HG03378 (cell line): Measurements from ENCODE around the gene HFE.
A peak's percentile ranks its signal among the peaks of the same experiment; 100 is the strongest.
"Not testable (repeated sequence)": the region's sequence is repeated elsewhere in the genome, so short reads cannot be mapped to it uniquely, and the experiment has no call there.

Experiments
- ATAC-seq: cut with Tn5 transposase; IDR thresholded peaks from one replicate; pipeline ENCODE4 v1.9.1; 2021; ENCODE audit warnings: mild to moderate bottlenecking, moderate library complexity; ENCODE audit not compliant: unreplicated experiment

HFE gene

DNA sequence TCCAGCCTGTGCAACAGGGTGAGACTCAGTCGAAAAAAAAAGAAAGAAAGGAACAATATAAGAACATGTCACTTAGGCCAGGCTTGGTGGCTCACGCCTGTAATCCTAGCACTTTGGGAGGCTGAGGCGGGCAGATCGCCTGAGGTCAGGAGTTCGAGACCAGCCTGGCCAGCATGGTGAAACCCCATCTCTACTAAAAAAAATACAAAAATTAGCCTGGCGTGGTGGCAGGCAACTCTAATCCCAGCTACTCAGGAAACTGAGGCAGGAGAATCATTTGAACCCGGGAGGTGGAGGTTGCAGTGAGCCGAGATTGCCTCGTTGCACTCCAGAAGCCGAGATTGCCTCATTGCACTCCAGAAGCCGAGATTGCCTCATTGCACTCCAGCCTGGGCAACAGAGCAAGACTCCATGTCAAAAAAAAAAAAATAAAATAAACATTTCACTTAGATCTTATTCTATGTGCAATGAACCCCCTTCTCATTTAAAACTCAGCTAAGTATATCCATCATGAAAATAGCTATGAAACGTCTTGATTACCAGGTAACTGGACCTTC, 28.7 kb upstream of the HFE start:
- ATAC-seq: not testable (repeated sequence)

DNA sequence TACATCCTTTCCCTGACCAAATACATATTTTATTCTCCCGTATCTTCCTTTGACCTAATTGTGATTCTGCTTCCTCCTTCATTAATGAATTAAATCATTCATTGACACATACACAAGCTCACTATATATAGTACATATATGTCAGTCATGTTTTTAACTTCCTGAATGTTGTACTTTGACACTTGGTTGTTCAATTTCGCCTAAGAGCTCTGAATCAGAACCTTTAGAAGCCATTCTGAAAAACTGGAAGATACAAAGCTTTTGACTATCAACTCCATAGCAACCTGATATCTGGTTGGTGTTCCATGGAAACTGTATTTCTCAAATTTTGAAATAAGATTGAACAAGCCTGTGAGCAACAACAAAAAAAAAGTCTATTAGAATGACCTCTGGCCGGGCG, 27.3 kb upstream of the HFE start:
- no peak for ATAC-seq

DNA sequence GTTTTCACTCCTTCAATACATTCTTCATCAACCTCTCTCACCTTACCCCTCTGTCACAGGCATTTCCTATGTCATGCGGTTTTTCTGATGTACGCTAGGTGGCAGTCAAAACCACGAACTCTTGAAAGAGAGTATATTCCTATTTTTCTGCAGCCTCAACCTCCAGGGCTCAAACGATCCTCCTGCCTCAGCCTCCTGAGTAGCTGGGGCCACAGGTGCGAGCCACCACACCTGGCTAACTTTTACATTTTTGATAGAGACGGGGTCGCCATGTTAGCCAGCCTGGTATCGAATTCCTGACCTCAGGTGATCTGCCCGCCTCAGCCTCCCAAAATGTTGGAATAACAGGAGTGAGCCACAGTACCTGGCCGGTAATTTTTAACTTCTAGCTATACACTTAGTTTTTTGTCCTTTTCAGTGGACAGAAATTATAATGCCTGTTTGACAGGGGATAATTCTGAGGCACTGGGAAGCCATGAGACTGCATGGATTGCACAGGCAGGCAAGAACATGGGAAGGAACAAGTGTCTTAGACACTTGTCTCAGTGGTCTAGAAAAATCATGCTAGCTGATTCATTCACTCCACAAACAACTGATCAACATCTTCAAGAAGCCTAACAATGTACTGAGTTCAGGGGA, 22.5 kb upstream of the HFE start:
- ATAC-seq: no peak

DNA sequence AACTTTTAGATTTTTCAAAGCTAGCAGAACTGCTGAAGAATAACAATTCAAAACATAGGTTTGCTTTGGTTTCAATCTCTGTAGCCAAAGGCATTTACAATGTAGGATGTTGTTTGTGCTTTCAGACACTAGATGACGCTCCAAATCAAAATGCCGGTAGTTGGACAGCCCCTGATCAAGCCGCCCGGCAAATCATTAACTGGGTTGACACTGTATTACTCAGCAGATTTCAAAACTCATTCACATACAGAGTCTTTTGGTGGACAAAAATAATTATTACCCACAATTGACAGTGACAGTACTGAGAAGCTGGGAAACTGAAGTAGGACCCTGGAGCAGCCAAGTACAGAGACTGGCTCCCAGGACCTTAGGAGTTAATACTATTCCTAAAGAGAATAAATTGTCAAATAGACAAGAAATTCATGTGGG, 21.3 kb upstream of the HFE start:
- ATAC-seq: peak; percentile 86

DNA sequence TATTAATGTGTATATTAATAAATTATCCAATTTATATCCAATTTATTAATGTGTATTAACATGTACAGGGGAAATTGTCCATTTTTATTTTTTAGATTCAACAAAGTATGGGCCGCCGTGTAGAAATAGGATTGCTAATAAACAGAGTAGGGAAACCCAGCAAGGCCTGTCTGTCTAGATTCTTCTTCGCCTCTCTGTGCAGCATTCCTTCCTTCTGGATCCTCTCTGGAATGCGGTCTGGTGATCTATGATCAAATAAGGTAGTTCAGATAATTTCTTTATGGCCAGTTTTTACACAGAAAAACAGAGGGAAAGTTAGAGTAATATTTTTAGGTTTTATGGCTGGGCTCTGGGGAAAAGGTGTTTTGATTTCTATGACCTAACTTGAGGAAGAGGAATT, 19.9 kb upstream of the HFE start:
- no peak for ATAC-seq

DNA sequence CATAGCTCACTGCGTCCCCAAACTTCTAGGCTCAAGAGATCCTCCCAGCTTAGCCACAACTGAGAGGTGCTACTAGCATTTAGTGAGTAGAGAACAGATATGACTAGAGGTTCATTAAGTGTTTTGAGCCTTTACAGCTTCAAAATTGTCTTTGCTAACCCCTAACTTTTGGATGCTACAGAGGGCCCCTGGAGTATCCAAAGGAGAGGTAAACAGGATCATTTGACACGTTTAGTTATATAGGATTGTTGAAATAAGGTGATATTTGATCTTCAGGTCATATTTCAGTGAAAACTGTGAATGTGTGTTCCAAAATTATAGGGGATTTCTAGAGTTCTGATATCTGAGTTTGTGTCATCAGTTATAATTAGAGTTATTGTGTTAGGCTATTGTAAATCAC, 19.2 kb upstream of the HFE start:
- no peak for ATAC-seq

DNA sequence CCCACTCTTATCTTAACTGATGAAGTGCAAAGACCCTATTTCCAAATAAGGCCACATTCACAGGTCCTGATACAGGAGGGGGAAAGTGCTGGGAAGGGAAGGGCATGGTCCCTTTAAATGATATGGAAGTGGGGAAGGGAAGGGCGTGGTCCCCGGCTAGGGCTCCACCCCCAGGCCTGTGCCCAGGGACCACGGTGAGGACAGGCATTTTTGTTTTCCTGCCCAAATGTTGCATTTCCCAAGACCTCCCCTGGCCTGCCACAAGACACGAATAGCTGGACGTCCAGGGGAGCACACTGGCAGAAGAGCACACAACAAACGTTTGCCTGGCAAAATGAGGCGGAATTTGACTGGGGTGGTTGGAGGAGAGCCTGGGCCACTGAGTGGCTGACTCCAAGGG, 16.1 kb upstream of the HFE start:
- ATAC-seq: no peak

DNA sequence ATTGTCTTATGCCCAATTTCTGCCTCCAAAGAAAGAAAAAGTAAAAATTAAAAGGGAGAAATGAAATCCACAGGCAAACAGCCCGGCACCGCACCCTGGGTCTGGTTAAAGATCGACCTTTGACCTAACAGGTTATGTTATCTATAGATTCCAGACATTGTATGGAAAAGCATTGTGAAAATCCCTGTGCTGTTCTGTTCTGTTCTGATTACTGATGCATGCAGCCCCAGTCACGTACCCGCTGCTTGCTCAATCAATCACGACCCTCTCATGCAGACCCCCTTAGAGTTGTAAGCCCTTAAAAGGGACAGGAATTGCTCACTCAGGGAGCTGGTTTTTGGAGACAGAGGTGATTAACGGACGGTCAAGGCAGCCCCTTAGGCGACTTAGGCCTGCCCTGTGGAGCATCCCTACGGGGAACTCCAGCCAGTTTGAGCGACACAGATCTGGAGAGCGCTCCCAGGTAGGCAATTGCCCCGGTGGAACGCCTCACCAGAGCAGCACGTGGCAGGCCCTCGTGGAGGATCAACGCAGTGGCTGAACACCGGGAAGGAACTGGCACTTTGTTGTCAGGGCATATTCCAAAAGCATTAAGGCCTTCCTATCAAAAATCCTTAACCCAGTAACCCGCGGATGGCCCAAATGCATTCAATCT, 12.0 kb upstream of the HFE start:
- ATAC-seq: no peak

DNA sequence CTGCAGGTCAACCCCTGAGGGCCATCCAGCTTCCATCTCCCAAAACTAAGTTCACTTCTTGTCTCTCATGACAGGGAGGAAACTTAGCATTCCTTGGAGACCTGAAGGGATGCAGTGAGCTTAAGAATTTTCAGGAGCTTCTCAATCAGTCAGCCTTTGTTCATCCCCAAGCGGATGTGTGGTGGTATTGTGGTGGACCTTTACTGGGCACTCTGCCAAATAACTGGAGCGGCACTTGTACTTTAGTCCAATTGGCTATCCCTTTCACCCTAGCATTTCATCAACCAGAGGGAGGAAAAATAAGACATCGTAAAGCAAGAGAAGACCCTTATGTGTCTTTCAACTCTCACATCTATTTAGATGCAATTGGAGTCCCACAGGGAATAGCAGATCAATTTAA, 9.2 kb upstream of the HFE start:
- not testable (repeated sequence) for ATAC-seq

DNA sequence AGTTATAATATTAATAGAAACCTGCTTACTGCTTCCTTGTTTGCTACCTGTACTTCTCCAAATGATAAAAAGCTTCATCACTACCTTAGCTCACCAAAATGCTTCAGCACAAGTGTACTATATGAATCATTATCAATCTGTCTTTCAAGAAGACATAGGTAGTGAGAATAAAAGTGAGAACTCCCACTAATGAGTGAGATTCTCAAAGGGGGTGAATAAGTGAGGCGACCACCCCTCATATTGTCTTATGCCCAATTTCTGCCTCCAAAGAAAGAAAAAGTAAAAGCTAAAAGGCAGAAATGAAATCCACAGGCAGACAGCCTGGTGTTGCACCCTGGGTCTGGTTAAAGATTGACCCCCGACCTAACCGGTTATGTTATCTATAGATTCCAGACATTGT, 6.1 kb upstream of the HFE start:
- ATAC-seq: not testable (repeated sequence)

DNA sequence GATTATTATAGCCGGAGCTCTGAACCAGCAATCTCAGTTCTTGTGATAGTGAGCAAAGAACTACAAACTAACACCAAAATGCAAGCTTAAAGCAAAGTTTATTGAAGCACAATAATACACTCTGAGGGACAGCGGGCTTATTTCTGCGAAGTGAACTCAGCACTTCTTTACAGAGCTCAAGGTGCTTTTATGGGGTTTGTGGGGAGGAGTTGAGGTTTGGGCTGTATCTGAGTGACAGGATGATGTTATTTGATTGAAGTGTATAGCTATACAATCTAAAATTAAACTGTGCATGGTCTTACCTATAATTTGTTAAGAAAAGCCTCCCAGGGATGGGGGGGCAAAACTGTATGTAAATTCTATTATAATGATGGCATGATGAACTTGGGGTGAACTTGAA, 1.0 kb upstream of the HFE start:
- ATAC-seq: no peak

DNA sequence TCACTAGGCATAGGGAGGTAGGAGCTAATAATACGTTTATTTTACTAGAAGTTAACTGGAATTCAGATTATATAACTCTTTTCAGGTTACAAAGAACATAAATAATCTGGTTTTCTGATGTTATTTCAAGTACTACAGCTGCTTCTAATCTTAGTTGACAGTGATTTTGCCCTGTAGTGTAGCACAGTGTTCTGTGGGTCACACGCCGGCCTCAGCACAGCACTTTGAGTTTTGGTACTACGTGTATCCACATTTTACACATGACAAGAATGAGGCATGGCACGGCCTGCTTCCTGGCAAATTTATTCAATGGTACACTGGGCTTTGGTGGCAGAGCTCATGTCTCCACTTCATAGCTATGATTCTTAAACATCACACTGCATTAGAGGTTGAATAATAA, 1.1 kb downstream of the HFE start:
- no peak for ATAC-seq

DNA sequence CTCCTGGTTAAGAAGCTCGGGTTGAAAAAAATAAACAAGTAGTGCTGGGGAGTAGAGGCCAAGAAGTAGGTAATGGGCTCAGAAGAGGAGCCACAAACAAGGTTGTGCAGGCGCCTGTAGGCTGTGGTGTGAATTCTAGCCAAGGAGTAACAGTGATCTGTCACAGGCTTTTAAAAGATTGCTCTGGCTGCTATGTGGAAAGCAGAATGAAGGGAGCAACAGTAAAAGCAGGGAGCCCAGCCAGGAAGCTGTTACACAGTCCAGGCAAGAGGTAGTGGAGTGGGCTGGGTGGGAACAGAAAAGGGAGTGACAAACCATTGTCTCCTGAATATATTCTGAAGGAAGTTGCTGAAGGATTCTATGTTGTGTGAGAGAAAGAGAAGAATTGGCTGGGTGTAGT, 2.0 kb downstream of the HFE start:
- no peak for ATAC-seq

DNA sequence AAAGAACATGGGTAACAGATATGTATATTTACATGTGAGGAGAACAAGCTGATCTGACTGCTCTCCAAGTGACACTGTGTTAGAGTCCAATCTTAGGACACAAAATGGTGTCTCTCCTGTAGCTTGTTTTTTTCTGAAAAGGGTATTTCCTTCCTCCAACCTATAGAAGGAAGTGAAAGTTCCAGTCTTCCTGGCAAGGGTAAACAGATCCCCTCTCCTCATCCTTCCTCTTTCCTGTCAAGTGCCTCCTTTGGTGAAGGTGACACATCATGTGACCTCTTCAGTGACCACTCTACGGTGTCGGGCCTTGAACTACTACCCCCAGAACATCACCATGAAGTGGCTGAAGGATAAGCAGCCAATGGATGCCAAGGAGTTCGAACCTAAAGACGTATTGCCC, 5.2 kb downstream of the HFE start:
- no peak for ATAC-seq

DNA sequence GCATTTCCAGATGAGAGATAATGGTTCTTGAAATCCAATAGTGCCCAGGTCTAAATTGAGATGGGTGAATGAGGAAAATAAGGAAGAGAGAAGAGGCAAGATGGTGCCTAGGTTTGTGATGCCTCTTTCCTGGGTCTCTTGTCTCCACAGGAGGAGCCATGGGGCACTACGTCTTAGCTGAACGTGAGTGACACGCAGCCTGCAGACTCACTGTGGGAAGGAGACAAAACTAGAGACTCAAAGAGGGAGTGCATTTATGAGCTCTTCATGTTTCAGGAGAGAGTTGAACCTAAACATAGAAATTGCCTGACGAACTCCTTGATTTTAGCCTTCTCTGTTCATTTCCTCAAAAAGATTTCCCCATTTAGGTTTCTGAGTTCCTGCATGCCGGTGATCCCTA, 6.8 kb downstream of the HFE start:
- no peak for ATAC-seq

DNA sequence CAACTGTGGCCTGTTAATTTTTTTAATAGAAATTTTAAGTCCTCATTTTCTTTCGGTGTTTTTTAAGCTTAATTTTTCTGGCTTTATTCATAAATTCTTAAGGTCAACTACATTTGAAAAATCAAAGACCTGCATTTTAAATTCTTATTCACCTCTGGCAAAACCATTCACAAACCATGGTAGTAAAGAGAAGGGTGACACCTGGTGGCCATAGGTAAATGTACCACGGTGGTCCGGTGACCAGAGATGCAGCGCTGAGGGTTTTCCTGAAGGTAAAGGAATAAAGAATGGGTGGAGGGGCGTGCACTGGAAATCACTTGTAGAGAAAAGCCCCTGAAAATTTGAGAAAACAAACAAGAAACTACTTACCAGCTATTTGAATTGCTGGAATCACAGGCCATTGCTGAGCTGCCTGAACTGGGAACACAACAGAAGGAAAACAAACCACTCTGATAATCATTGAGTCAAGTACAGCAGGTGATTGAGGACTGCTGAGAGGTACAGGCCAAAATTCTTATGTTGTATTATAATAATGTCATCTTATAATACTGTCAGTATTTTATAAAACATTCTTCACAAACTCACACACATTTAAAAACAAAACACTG, 10.1 kb downstream of the HFE start:
- ATAC-seq: no peak

DNA sequence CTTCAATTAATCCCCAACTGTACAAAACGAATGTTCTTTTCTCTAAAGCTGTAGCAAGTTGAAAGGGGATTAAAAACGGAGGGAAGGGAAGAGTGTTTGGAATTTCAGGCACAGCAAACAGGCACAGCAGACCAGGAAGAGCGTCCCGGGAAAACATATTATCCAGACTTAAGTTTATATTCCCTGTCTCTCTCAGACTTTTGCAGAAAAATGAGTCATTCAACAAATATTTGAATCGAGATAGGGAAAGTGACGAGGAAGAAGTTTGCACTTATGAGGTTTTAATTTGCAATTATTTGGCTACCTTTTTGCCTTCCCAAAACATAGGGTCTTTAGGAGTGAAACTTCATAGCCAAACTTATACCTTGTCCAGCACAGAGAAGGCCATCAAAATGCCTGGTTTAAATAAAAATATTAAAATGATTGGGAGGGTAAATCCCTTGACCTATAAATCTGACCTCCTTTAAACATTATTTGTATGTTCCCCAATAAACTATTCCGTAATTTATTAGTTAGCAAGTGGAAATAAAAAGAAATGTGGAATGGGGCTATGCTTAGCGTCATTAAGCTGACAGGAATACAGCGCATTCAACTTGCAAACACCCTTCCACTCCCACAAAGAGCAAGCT, 16.0 kb downstream of the HFE start:
- ATAC-seq: peak; percentile 74

DNA sequence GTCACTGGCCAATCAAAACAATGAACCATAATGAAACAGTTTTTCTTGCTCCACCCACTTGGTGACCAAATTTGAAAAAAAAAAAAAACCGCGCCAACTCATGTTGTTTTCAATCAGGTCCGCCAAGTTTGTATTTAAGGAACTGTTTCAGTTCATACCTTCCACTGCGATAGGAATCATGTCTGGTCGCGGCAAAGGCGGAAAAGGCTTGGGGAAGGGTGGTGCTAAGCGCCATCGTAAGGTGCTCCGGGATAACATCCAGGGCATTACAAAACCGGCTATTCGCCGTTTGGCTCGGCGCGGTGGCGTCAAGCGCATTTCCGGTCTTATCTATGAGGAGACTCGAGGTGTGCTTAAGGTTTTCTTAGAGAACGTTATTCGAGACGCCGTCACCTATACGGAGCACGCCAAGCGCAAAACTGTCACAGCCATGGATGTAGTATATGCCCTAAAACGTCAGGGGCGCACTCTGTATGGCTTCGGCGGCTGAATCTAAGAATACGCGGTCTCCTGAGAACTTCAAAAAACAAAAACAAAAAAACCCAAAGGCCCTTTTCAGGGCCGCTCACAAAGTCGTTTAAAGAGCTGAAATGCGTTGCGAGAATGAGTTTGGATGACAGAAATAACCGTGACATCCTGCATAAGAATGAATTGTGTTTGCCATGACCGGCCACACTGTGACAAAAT, 16.7 kb downstream of the HFE start:
- peak; percentile 82 for ATAC-seq

DNA sequence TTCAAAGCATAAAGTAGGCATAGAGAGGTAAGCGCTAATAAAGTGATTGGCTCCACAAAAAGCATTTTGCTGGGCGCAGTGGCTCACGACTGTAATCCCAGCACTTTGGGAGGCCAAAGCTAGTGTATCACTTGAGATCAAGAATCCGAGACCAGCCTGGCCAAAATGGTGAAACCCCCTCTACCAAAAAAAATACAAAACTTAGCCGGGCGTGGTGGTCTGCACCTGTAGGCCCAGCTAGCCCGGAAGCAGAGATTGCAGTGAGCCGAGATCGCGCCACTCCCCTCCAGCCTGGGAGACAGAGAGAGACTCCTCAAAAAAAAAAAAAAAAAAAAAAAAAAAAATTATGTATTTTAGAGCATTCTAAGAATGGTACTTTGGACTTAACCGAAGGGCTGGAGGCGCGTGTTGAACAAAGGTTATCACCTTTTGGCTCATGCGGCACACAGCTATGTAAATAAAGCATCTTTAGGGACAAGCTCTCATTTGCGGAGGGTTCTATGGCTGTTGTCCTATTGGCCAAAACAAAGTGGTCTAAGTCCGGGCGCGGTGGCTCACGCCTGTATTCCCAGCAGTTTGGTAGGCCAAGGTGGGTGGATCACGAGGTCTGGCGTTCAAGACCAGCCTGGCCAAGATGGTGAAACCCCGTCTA, 17.4 kb downstream of the HFE start:
- ATAC-seq: no peak

DNA sequence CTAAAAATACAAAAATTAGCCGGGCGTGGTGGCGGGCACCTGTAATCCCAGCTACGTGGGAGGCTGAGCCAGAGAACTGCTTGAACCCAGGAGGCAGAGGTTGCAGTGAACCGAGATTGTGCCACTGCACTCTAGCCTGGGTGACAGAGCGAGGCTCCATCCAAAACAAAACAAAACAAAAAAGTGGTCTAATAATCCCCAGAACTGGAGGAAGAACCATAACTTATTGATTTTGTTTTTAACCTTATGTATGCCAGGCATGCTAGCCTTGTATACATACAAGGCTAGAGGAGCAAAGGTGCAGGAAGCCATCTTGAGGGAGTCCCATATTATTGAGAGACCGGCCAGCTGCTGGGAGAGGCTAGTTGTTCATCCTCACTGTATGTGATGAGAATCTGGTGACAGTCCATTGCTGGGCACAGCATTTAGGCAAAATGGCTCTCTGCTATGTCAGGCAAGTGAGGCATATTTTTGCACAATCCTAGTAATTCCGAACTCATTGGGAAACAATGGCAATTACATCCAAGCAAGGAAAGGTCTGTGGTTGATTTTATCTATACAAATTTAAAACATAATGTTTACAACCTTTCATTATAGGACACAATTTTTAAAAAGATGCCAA, 18.0 kb downstream of the HFE start:
- ATAC-seq: no peak
